ENCODE data around the gene MAP1B.

MAP1B gene

DNA sequence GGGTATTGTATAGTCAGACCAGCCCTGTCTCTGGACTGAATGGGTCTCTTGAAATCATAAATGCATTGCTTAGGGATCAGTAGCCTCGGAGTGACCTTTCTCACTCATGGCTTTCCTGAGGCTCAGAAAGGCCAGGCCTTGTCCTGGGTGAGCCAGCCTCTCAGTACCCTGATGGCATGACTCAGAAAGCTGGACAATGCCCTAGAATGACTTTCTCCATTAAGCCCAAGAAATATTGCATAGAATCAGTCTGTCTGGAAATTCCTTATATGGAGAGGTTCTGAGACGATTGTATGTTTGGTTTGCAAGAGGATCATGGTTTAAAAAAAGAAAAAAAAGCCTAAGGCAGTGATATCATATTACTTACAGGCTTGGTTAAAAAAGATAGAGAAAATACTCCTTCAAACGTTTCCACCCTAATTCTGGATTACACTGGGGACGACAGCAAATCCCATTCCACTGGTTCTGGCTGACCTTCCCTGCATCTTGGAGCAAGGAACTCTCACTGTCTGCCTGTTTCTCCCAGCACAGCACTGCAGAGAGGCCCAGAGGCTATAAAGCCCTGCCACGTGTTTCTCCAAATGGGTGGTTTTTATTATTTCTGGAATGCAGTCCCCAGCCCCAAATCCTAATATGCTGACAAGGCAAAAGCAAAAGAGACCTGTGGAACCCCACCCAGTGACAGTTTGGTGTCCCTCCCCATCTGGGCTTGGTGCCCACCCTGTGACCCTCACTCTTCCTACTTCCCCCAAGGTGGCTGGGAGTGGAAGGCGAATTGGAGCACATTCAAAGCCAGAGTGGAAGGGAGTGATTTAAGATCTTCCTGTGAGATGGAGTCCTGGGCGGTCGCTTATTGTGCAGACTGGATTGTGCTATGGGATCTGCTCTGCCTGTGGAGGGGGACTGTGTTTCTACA, 34.4 kb downstream of the MAP1B start:
- Histone ChIP-seq H3K27ac (ENCODE audit: low read depth, low read length) (peak overlapping the region; percentile 87), H3K4me3 (ENCODE audit: low read depth in 1 of 5, low read length in 5 of 5) (no peak overlapping the region)

DNA sequence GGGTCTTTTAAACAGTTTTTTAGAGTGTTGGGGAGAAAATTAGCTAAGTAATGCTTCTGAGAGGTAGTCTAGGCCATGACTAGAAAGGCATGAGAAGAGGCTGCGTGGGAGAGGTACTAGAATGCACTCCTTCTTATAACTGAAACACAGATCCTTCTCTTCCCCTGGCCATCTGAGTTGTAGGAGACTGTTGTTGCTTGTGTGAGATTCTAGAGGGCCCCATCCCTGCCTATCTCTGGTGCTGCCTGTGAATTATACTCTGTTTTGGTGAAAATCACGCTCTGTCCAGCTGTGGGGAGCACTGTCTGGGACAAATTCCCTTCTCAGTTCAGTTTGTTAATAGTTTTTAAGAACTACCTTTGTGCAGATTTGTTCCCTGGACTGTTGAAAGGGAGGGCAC, 37.5 kb downstream of the MAP1B start:
- H3K4me3 ChIP-seq (ENCODE audit: low read depth in 1 of 5, low read length in 5 of 5): no peak overlapping the region
- H3K36me3 ChIP-seq (ENCODE audit: control insufficient read depth in 5 of 5, insufficient read depth in 5 of 5, low read length in 5 of 5): no peaks in the 10 kb centered on the region
- peak overlapping the region; percentile 60 for H3K27ac ChIP-seq (ENCODE audit: low read depth, low read length)
- H3K9me3 ChIP-seq (ENCODE audit: control insufficient read depth in 5 of 5, low read length in 5 of 5): no peaks in the 10 kb centered on the region
- H3K4me1 ChIP-seq (ENCODE audit: control insufficient read depth in 5 of 5, insufficient read depth in 5 of 5, low read length in 5 of 5): peaks cover 6 to 31% (median 26%) of the 10 kb centered on the region in 5 donors
- no peak overlapping the region for H3K9ac ChIP-seq (ENCODE audit: low read length in 5 of 5)
- H3K27me3 ChIP-seq (ENCODE audit: control insufficient read depth in 5 of 5, insufficient read depth in 4 of 5, low read length in 5 of 5): no peaks in the 10 kb centered on the region

More for the DNA sequence above, 34.4 kb downstream of the MAP1B start:
- no peaks in the 10 kb centered on the region for H3K36me3 ChIP-seq (ENCODE audit: control insufficient read depth in 5 of 5, insufficient read depth in 5 of 5, low read length in 5 of 5)
- H3K4me1 ChIP-seq (ENCODE audit: control insufficient read depth in 5 of 5, insufficient read depth in 5 of 5, low read length in 5 of 5): peaks cover 6 to 39% (median 34%) of the 10 kb centered on the region in 5 donors
- H3K27me3 ChIP-seq (ENCODE audit: control insufficient read depth in 5 of 5, insufficient read depth in 4 of 5, low read length in 5 of 5): no peaks in the 10 kb centered on the region
- H3K9ac ChIP-seq (ENCODE audit: low read length in 5 of 5): no peak overlapping the region
- H3K9me3 ChIP-seq (ENCODE audit: control insufficient read depth in 5 of 5, low read length in 5 of 5): no peaks in the 10 kb centered on the region

DNA sequence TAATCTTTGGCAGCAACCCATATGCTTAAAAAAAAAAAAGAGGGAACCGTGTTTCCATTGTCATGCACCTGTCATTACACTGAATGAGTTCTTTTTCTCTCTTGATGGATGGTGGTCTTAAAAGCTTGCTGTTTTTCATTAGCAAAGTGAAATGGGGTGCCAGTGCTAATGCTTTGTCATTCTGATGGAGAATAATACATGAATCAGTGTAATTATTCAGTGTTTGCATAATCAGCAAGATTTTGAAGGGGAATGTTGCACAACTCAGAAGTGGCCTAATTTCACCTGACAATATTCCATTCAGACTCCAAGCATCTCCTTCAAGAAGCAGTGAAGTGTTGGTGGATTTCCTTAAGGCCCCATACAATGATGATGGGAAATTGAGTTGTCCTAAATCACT, 38.1 kb downstream of the MAP1B start:
- no peaks in the 10 kb centered on the region for H3K27me3 ChIP-seq (ENCODE audit: control insufficient read depth in 5 of 5, insufficient read depth in 4 of 5, low read length in 5 of 5)

DNA sequence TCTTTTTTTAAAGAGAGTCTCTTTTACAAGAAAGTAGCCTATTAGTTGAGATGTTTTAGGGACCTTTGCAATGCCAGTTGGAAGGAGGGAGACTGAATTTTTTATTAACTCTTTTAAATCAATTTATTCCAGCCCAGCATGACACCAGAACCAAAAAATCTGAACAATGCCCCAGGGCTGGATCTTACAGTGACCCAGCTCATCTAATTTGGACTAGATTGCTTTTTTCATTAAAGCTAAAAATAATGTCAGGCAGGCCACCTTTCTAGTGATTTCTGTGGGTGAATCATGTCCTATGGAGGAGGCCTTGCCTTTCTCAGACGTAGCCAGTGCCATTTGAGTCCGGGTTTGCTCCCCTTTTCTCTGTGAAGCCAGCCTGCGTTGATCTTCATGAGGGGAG, 38.8 kb downstream of the MAP1B start:
- Histone ChIP-seq H3K4me1 (ENCODE audit: control insufficient read depth in 5 of 5, insufficient read depth in 5 of 5, low read length in 5 of 5) (peaks cover 6 to 31% (median 24%) of the 10 kb centered on the region in 5 donors), H3K27ac (ENCODE audit: low read depth, low read length) (no peak overlapping the region), H3K4me3 (ENCODE audit: low read depth in 1 of 5, low read length in 5 of 5) (no peak overlapping the region), H3K9me3 (ENCODE audit: control insufficient read depth in 5 of 5, low read length in 5 of 5) (no peaks in the 10 kb centered on the region), H3K9ac (ENCODE audit: low read length in 5 of 5) (no peak overlapping the region), H3K36me3 (ENCODE audit: control insufficient read depth in 5 of 5, insufficient read depth in 5 of 5, low read length in 5 of 5) (no peaks in the 10 kb centered on the region), H3K27me3 (ENCODE audit: control insufficient read depth in 5 of 5, insufficient read depth in 4 of 5, low read length in 5 of 5) (no peaks in the 10 kb centered on the region)

More for the DNA sequence above, 38.1 kb downstream of the MAP1B start:
- H3K36me3 ChIP-seq (ENCODE audit: control insufficient read depth in 5 of 5, insufficient read depth in 5 of 5, low read length in 5 of 5): no peaks in the 10 kb centered on the region
- no peak overlapping the region for H3K4me3 ChIP-seq (ENCODE audit: low read depth in 1 of 5, low read length in 5 of 5)
- H3K4me1 ChIP-seq (ENCODE audit: control insufficient read depth in 5 of 5, insufficient read depth in 5 of 5, low read length in 5 of 5): peaks cover 6 to 31% (median 26%) of the 10 kb centered on the region in 5 donors
- H3K27ac ChIP-seq (ENCODE audit: low read depth, low read length): no peak overlapping the region
- H3K9me3 ChIP-seq (ENCODE audit: control insufficient read depth in 5 of 5, low read length in 5 of 5): no peaks in the 10 kb centered on the region
- H3K9ac ChIP-seq (ENCODE audit: low read length in 5 of 5): no peak overlapping the region

DNA sequence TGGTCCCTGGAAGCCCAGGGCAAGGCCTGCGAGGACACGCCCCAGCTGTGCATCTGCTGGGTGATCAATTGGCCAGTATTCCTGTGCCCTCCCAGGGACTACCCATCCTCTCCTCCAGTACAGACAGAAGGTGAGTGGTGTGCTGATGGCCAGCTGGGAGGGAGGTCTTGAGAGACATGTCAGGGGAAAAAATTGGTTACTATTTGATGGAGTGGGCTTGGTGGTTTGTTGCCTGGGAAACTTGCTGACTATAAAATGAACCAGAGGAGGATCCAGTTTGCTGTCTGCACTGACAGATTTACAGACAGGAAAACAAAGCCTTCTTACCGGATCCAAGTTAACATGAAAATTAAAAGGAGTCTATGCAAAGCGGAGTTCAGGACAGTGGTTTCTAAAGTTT, 40.3 kb downstream of the MAP1B start:
- no peaks in the 10 kb centered on the region for H3K27me3 ChIP-seq (ENCODE audit: control insufficient read depth in 5 of 5, insufficient read depth in 4 of 5, low read length in 5 of 5)
- no peak overlapping the region for H3K27ac ChIP-seq (ENCODE audit: low read depth, low read length)
- H3K9ac ChIP-seq (ENCODE audit: low read length in 5 of 5): no peak overlapping the region
- peaks cover 5 to 29% (median 19%) of the 10 kb centered on the region in 5 donors for H3K4me1 ChIP-seq (ENCODE audit: control insufficient read depth in 5 of 5, insufficient read depth in 5 of 5, low read length in 5 of 5)
- H3K9me3 ChIP-seq (ENCODE audit: control insufficient read depth in 5 of 5, low read length in 5 of 5): no peaks in the 10 kb centered on the region
- no peak overlapping the region for H3K4me3 ChIP-seq (ENCODE audit: low read depth in 1 of 5, low read length in 5 of 5)
- no peaks in the 10 kb centered on the region for H3K36me3 ChIP-seq (ENCODE audit: control insufficient read depth in 5 of 5, insufficient read depth in 5 of 5, low read length in 5 of 5)

DNA sequence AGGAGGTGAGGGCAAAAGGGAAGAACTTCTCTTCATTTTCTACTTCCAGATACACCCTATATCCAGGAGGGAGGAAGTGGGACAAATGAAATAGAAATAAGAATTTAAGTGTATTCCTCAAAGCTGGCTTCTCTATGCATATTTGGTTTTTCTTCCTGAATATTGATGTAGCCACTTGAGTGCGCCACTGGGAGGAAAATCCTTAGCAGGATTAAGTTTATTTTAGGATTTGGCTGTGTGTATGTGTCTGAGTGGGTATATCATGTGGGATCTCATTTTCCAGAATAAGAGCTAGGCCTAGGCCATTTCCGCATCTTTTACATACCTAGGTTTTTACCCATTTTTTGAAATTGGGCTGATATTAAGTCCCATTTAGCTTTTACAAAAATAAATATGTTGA, 42.5 kb downstream of the MAP1B start:
- Histone ChIP-seq H3K36me3 (ENCODE audit: control insufficient read depth in 5 of 5, insufficient read depth in 5 of 5, low read length in 5 of 5) (no peaks in the 10 kb centered on the region), H3K27me3 (ENCODE audit: control insufficient read depth in 5 of 5, insufficient read depth in 4 of 5, low read length in 5 of 5) (no peaks in the 10 kb centered on the region), H3K27ac (ENCODE audit: low read depth, low read length) (no peak overlapping the region), H3K9ac (ENCODE audit: low read length in 5 of 5) (no peak overlapping the region), H3K9me3 (ENCODE audit: control insufficient read depth in 5 of 5, low read length in 5 of 5) (no peaks in the 10 kb centered on the region), H3K4me1 (ENCODE audit: control insufficient read depth in 5 of 5, insufficient read depth in 5 of 5, low read length in 5 of 5) (peaks cover 3 to 25% (median 19%) of the 10 kb centered on the region in 5 donors), H3K4me3 (ENCODE audit: low read depth in 1 of 5, low read length in 5 of 5) (no peak overlapping the region)

DNA sequence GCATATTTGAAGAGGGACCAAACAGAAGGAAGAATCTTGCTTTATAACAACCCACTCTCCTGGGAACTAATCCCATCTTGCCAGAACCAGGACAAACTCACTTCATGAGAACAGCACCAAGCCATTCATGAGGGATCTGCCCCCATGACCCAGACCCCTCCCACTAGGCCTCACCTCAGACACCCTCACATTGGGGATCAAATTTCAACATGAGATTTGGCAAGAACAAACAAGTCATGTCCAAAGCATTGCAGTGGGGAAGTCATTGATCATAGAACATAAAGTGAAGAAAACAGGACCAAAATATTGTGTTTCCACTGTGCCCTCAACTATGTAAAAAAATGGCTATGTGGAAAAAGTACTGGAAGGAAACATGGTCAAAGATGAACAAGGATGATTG, 43.9 kb downstream of the MAP1B start:
- Histone ChIP-seq H3K27me3 (ENCODE audit: control insufficient read depth in 5 of 5, insufficient read depth in 4 of 5, low read length in 5 of 5) (no peaks in the 10 kb centered on the region), H3K4me1 (ENCODE audit: control insufficient read depth in 5 of 5, insufficient read depth in 5 of 5, low read length in 5 of 5) (peaks cover 1 to 18% (median 15%) of the 10 kb centered on the region in 5 donors), H3K9ac (ENCODE audit: low read length in 5 of 5) (no peak overlapping the region), H3K9me3 (ENCODE audit: control insufficient read depth in 5 of 5, low read length in 5 of 5) (no peaks in the 10 kb centered on the region), H3K27ac (ENCODE audit: low read depth, low read length) (peak overlapping the region; percentile 44), H3K36me3 (ENCODE audit: control insufficient read depth in 5 of 5, insufficient read depth in 5 of 5, low read length in 5 of 5) (no peaks in the 10 kb centered on the region), H3K4me3 (ENCODE audit: low read depth in 1 of 5, low read length in 5 of 5) (no peak overlapping the region)

DNA sequence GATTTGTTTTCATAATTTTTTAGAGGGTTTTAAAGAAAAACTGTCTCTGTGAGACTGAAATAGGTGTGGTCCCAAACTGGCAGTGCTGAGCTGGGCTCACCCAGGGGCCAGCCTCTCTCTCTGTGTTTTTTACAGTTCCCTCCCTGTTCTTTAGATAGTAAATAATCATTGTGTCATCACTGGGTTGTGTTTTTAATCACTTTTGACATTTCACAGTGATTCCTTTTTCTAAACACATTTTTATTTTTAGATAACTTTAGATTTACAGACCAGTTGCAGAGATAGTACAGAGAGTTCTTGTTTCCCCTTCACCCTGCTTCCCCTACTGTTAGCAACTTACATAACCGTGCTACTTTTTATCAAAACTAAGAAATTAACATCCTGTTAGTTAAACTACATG, 44.4 kb downstream of the MAP1B start:
- H3K9ac ChIP-seq (ENCODE audit: low read length in 5 of 5): no peak overlapping the region
- peak overlapping the region; percentile 44 for H3K27ac ChIP-seq (ENCODE audit: low read depth, low read length)
- peaks cover 1 to 22% (median 16%) of the 10 kb centered on the region in 5 donors for H3K4me1 ChIP-seq (ENCODE audit: control insufficient read depth in 5 of 5, insufficient read depth in 5 of 5, low read length in 5 of 5)
- no peak overlapping the region for H3K4me3 ChIP-seq (ENCODE audit: low read depth in 1 of 5, low read length in 5 of 5)
- H3K9me3 ChIP-seq (ENCODE audit: control insufficient read depth in 5 of 5, low read length in 5 of 5): no peaks in the 10 kb centered on the region
- H3K27me3 ChIP-seq (ENCODE audit: control insufficient read depth in 5 of 5, insufficient read depth in 4 of 5, low read length in 5 of 5): no peaks in the 10 kb centered on the region
- no peaks in the 10 kb centered on the region for H3K36me3 ChIP-seq (ENCODE audit: control insufficient read depth in 5 of 5, insufficient read depth in 5 of 5, low read length in 5 of 5)

DNA sequence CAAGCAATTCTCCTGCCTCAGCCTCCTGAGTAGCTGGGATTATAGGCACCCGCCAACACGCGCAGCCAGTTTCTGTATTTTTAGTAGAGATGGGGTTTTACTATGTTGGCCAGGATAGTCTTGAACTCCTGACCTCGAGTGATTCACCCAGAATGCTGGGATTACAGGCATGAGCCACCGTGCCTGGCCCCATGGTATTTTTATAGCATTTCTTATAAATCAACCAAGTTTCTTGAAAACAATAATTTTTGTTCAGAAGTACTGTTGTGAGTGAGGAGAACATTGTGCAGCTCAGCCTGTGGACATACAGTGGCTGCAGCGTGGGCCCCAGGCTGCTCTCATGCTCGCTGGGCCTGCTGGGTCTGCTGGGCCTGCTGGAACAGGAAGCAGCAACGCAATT, 45.3 kb downstream of the MAP1B start:
- Histone ChIP-seq H3K9me3 (ENCODE audit: control insufficient read depth in 5 of 5, low read length in 5 of 5) (no peaks in the 10 kb centered on the region), H3K27me3 (ENCODE audit: control insufficient read depth in 5 of 5, insufficient read depth in 4 of 5, low read length in 5 of 5) (no peaks in the 10 kb centered on the region), H3K27ac (ENCODE audit: low read depth, low read length) (no peak overlapping the region), H3K4me1 (ENCODE audit: control insufficient read depth in 5 of 5, insufficient read depth in 5 of 5, low read length in 5 of 5) (peaks cover 1 to 27% (median 22%) of the 10 kb centered on the region in 5 donors), H3K4me3 (ENCODE audit: low read depth in 1 of 5, low read length in 5 of 5) (no peak overlapping the region), H3K36me3 (ENCODE audit: control insufficient read depth in 5 of 5, insufficient read depth in 5 of 5, low read length in 5 of 5) (no peaks in the 10 kb centered on the region), H3K9ac (ENCODE audit: low read length in 5 of 5) (no peak overlapping the region)

DNA sequence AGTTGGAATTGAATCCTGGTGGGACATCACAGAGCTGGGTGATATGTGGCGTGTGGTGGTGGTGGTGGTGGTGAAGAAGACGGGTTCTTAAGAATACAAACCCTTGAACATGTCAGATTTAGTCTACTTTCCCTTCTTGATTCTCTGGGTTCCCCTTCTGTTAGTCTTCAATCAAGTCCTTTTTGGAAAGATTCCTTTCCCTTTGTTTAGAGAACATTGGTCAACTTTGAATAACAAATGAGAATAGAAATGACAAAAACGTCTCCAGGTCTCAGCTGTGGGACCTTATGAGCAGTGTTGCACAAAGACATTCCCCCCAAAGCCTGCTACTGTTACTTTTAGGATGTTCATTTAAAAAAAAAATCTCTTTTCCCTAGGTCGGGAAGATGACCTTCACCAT, 46.3 kb downstream of the MAP1B start:
- Histone ChIP-seq H3K9ac (ENCODE audit: low read length in 5 of 5) (no peak overlapping the region), H3K36me3 (ENCODE audit: control insufficient read depth in 5 of 5, insufficient read depth in 5 of 5, low read length in 5 of 5) (no peaks in the 10 kb centered on the region), H3K9me3 (ENCODE audit: control insufficient read depth in 5 of 5, low read length in 5 of 5) (no peaks in the 10 kb centered on the region), H3K27ac (ENCODE audit: low read depth, low read length) (no peak overlapping the region), H3K4me1 (ENCODE audit: control insufficient read depth in 5 of 5, insufficient read depth in 5 of 5, low read length in 5 of 5) (peaks cover 1 to 28% (median 24%) of the 10 kb centered on the region in 5 donors), H3K4me3 (ENCODE audit: low read depth in 1 of 5, low read length in 5 of 5) (no peak overlapping the region), H3K27me3 (ENCODE audit: control insufficient read depth in 5 of 5, insufficient read depth in 4 of 5, low read length in 5 of 5) (no peaks in the 10 kb centered on the region)
